Measurements from ENCODE around the gene CEP192. TPM values are rescaled to one million over a fixed set of nuclear protein-coding genes. Genes with fewer than 3 reads are reported as not detected.

Gene CEP192
- total and polyA plus RNA-seq, 9 donors: 14.3 to 34.8 (median 21.8) TPM

GRCh38 chr18:13004396-13004795, 13.2 kb downstream of the CEP192 start:
- DNase-seq: no peak
- no peak overlapping the region for H3K4me3 ChIP-seq (ENCODE audit: low read length)
- no peak overlapping the region for H3K27ac ChIP-seq (ENCODE audit: low read length)
- H3K36me3 ChIP-seq (ENCODE audit: control insufficient read depth, insufficient read depth, low read length): peaks cover 22% of the 10 kb centered on the region
- no peaks in the 10 kb centered on the region for H3K9me3 ChIP-seq (replicated peaks; ENCODE audit: control insufficient read depth, low read depth, low read length)
- H3K27me3 ChIP-seq (ENCODE audit: control insufficient read depth, insufficient read depth, low read length): no peaks in the 10 kb centered on the region
- H3K4me1 ChIP-seq (ENCODE audit: control insufficient read depth, insufficient read depth, low read length): no peaks in the 10 kb centered on the region
- WGBS (ENCODE audit: insufficient coverage): 88% methylated on average over 8 of the region's 8 CpGs

- Histone ChIP-seq H3K36me3 (ENCODE audit: control insufficient read depth, insufficient read depth, low read length) (peaks cover 27% of the 10 kb centered on the region), H3K9me3 (replicated peaks; ENCODE audit: control insufficient read depth, low read depth, low read length) (no peaks in the 10 kb centered on the region), H3K27ac (ENCODE audit: low read length) (no peak overlapping the region), H3K27me3 (ENCODE audit: control insufficient read depth, insufficient read depth, low read length) (no peaks in the 10 kb centered on the region), H3K4me1 (ENCODE audit: control insufficient read depth, insufficient read depth, low read length) (no peaks in the 10 kb centered on the region), H3K4me3 (ENCODE audit: low read length) (no peak overlapping the region)
- no peak for DNase-seq
- 89% methylated on average over 1 of the region's 1 CpG for WGBS (ENCODE audit: insufficient coverage)
Measured at GRCh38 chr18:13005289-13005688, 14.1 kb downstream of the CEP192 start.

- peak; percentile 20 for DNase-seq
- H3K27me3 ChIP-seq (ENCODE audit: control insufficient read depth, insufficient read depth, low read length): no peaks in the 10 kb centered on the region
- H3K36me3 ChIP-seq (ENCODE audit: control insufficient read depth, insufficient read depth, low read length): peaks cover 28% of the 10 kb centered on the region
- H3K9me3 ChIP-seq (replicated peaks; ENCODE audit: control insufficient read depth, low read depth, low read length): no peaks in the 10 kb centered on the region
- no peak overlapping the region for H3K27ac ChIP-seq (ENCODE audit: low read length)
- H3K4me3 ChIP-seq (ENCODE audit: low read length): no peak overlapping the region
- no peaks in the 10 kb centered on the region for H3K4me1 ChIP-seq (ENCODE audit: control insufficient read depth, insufficient read depth, low read length)
- 80% methylated on average over 2 of the region's 12 CpGs for WGBS (ENCODE audit: insufficient coverage)
Measured at GRCh38 chr18:13006531-13007247, 15.5 kb downstream of the CEP192 start.

GRCh38 chr18:13007248-13007560, 16.0 kb downstream of the CEP192 start:
- WGBS (ENCODE audit: insufficient coverage): no CpG with 5 or more reads among the region's 2 CpGs
- no peak overlapping the region for H3K4me3 ChIP-seq (ENCODE audit: low read length)
- peaks cover 30% of the 10 kb centered on the region for H3K36me3 ChIP-seq (ENCODE audit: control insufficient read depth, insufficient read depth, low read length)
- H3K9me3 ChIP-seq (replicated peaks; ENCODE audit: control insufficient read depth, low read depth, low read length): no peaks in the 10 kb centered on the region
- H3K27ac ChIP-seq (ENCODE audit: low read length): no peak overlapping the region
- H3K27me3 ChIP-seq (ENCODE audit: control insufficient read depth, insufficient read depth, low read length): no peaks in the 10 kb centered on the region
- no peaks in the 10 kb centered on the region for H3K4me1 ChIP-seq (ENCODE audit: control insufficient read depth, insufficient read depth, low read length)
- no peak for DNase-seq

DNA sequence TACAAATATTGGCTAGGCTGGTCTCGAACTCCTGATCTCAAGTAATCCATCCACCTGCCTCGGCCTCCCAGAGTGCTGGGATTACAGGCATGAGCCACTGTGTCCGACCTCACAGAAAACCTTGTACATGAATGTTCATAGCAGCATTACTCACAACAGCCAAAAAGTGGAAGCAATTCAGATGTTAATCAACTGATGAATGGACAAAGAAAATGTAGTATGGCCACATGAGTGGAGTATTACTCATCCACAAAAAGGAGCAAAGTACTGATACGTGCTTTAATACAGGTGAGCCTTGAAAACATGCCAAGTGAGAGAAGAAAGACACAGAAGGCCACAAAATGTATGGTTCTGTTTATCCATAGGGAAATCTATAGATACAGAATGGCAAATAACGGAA, 20.6 kb downstream of the CEP192 start:
- Histone ChIP-seq H3K27ac (ENCODE audit: low read length) (no peak overlapping the region), H3K4me1 (ENCODE audit: control insufficient read depth, insufficient read depth, low read length) (no peaks in the 10 kb centered on the region), H3K27me3 (ENCODE audit: control insufficient read depth, insufficient read depth, low read length) (no peaks in the 10 kb centered on the region), H3K9me3 (replicated peaks; ENCODE audit: control insufficient read depth, low read depth, low read length) (no peaks in the 10 kb centered on the region), H3K4me3 (ENCODE audit: low read length) (no peak overlapping the region), H3K36me3 (ENCODE audit: control insufficient read depth, insufficient read depth, low read length) (peaks cover 42% of the 10 kb centered on the region)
- no peak for DNase-seq
- 100% methylated on average over 3 of the region's 5 CpGs for WGBS (ENCODE audit: insufficient coverage)

- no peak overlapping the region for H3K4me3 ChIP-seq (ENCODE audit: low read length)
- H3K9me3 ChIP-seq (replicated peaks; ENCODE audit: control insufficient read depth, low read depth, low read length): no peaks in the 10 kb centered on the region
- no peak overlapping the region for H3K27ac ChIP-seq (ENCODE audit: low read length)
- DNase-seq: no peak
- peaks cover 43% of the 10 kb centered on the region for H3K36me3 ChIP-seq (ENCODE audit: control insufficient read depth, insufficient read depth, low read length)
- H3K4me1 ChIP-seq (ENCODE audit: control insufficient read depth, insufficient read depth, low read length): no peaks in the 10 kb centered on the region
- no peaks in the 10 kb centered on the region for H3K27me3 ChIP-seq (ENCODE audit: control insufficient read depth, insufficient read depth, low read length)
- 95% methylated on average over 2 of the region's 2 CpGs for WGBS (ENCODE audit: insufficient coverage)
Measured at GRCh38 chr18:13014232-13014631, 23.1 kb downstream of the CEP192 start.

DNA sequence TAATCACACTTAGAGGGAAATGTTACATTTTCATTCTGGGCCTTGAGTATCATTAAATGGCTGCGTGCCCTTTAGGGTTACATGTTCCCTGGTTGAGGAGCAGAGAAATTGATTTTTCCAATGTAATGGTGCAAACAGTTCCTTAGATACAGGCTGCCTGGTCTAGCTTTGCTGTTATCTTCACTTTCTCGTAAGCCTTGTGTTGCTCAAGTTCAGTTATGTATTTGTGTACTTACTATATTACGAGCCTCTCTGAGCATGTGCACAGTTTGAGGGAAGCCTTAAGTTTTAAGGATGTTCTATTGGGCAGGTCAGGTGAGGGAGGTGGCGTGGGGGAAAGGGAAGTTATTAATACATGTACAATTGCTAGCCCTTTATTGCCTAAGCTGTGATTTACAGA, 23.7 kb downstream of the CEP192 start:
- no peaks in the 10 kb centered on the region for H3K9me3 ChIP-seq (replicated peaks; ENCODE audit: control insufficient read depth, low read depth, low read length)
- no peak for DNase-seq
- H3K36me3 ChIP-seq (ENCODE audit: control insufficient read depth, insufficient read depth, low read length): peaks cover 40% of the 10 kb centered on the region
- whole genome bisulfite sequencing (ENCODE audit: insufficient coverage): 100% methylated on average over 1 of the region's 4 CpGs
- H3K27me3 ChIP-seq (ENCODE audit: control insufficient read depth, insufficient read depth, low read length): no peaks in the 10 kb centered on the region
- H3K4me3 ChIP-seq (ENCODE audit: low read length): no peak overlapping the region
- no peak overlapping the region for H3K27ac ChIP-seq (ENCODE audit: low read length)
- no peaks in the 10 kb centered on the region for H3K4me1 ChIP-seq (ENCODE audit: control insufficient read depth, insufficient read depth, low read length)

DNA sequence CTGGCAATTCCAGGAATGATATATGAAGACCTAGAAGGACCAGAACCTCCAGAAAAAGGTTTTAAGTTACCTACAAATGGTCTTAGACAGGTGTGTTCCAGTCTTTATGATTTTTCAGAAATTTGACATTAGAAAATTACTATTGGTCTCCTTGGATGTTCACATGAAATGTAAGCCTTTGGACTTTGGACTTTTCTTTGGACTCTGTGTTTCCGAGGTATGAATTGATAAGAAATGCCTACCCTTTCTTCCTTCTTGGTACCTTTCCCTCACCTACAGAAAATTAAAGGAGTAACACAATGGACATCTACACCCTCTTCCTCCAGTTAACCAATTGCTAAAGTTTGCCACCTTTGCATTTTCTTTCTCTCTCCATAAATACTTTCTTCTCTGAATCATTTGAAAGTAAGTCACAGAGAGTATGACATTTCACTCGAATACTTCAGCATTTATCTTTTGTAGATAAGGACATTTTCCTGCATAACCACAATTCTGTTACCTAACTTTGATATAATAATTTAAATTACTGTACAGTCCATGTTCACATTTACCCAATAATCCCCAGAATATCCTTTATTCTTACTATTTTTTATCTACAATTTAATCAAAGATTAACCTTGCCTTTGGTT, 26.2 kb downstream of the CEP192 start:
- no peak for DNase-seq
- no CpG with 5 or more reads among the region's 2 CpGs for WGBS (ENCODE audit: insufficient coverage)
- Histone ChIP-seq H3K9me3 (replicated peaks; ENCODE audit: control insufficient read depth, low read depth, low read length) (peaks cover 2% of the 10 kb centered on the region), H3K4me3 (ENCODE audit: low read length) (no peak overlapping the region), H3K4me1 (ENCODE audit: control insufficient read depth, insufficient read depth, low read length) (no peaks in the 10 kb centered on the region), H3K27me3 (ENCODE audit: control insufficient read depth, insufficient read depth, low read length) (no peaks in the 10 kb centered on the region), H3K36me3 (ENCODE audit: control insufficient read depth, insufficient read depth, low read length) (peaks cover 40% of the 10 kb centered on the region), H3K27ac (ENCODE audit: low read length) (no peak overlapping the region)

DNA sequence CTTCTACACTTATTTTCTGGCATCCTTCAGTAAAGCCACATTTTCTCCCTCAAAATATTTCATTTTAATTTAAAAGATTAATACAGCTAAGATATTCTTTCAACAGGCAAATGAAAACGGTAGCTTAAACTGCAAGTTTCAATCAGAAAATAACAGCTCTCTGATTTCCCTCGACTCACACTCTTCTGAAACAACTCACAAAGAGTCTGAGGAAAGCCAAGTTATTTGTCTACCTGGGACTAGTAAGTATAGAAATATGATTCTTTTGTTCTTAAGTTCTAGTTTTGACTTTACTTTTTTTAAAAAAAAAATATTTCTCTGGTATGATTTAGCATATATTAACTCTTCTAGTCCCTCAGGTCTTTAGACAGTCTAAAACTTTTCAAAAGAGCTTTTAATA, 27.2 kb downstream of the CEP192 start:
- peaks cover 36% of the 10 kb centered on the region for H3K36me3 ChIP-seq (ENCODE audit: control insufficient read depth, insufficient read depth, low read length)
- no peak overlapping the region for H3K27ac ChIP-seq (ENCODE audit: low read length)
- no CpG with 5 or more reads among the region's 2 CpGs for WGBS (ENCODE audit: insufficient coverage)
- H3K27me3 ChIP-seq (ENCODE audit: control insufficient read depth, insufficient read depth, low read length): no peaks in the 10 kb centered on the region
- peaks cover 2% of the 10 kb centered on the region for H3K9me3 ChIP-seq (replicated peaks; ENCODE audit: control insufficient read depth, low read depth, low read length)
- H3K4me1 ChIP-seq (ENCODE audit: control insufficient read depth, insufficient read depth, low read length): no peaks in the 10 kb centered on the region
- DNase-seq: no peak
- no peak overlapping the region for H3K4me3 ChIP-seq (ENCODE audit: low read length)

- peaks cover 2% of the 10 kb centered on the region for H3K9me3 ChIP-seq (replicated peaks; ENCODE audit: control insufficient read depth, low read depth, low read length)
- H3K27ac ChIP-seq (ENCODE audit: low read length): no peak overlapping the region
- no peaks in the 10 kb centered on the region for H3K4me1 ChIP-seq (ENCODE audit: control insufficient read depth, insufficient read depth, low read length)
- no peak for DNase-seq
- no peaks in the 10 kb centered on the region for H3K27me3 ChIP-seq (ENCODE audit: control insufficient read depth, insufficient read depth, low read length)
- no peak overlapping the region for H3K4me3 ChIP-seq (ENCODE audit: low read length)
- H3K36me3 ChIP-seq (ENCODE audit: control insufficient read depth, insufficient read depth, low read length): peaks cover 34% of the 10 kb centered on the region
- WGBS (ENCODE audit: insufficient coverage): no CpG with 5 or more reads among the region's 3 CpGs
Measured at GRCh38 chr18:13019301-13019700, 28.1 kb downstream of the CEP192 start.

DNA sequence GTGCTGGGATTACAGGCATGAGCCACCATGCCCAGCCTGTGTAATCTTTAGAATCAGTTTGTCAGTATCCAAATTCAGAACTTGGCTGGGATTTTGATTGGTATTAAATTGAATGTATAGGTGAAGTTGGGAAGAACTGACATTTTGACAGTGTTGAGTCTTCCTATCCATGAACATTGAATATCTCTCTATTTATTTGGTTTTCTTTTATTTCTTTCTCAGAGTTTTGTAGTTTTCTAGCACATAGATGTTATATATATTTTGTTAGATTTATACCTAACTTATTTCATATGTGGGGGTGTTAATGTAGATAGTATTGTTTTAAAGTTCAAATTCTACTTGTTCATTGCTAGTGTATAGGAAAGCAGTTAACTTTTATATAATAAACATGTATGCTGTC, 31.5 kb downstream of the CEP192 start:
- H3K36me3 ChIP-seq (ENCODE audit: control insufficient read depth, insufficient read depth, low read length): peaks cover 31% of the 10 kb centered on the region
- no peak for DNase-seq
- no peak overlapping the region for H3K27ac ChIP-seq (ENCODE audit: low read length)
- H3K27me3 ChIP-seq (ENCODE audit: control insufficient read depth, insufficient read depth, low read length): no peaks in the 10 kb centered on the region
- H3K9me3 ChIP-seq (replicated peaks; ENCODE audit: control insufficient read depth, low read depth, low read length): peaks cover 2% of the 10 kb centered on the region
- H3K4me3 ChIP-seq (ENCODE audit: low read length): no peak overlapping the region
- H3K4me1 ChIP-seq (ENCODE audit: control insufficient read depth, insufficient read depth, low read length): no peaks in the 10 kb centered on the region
